ENCODE results near the gene PTGDS.

The PTGDS gene

DNA sequence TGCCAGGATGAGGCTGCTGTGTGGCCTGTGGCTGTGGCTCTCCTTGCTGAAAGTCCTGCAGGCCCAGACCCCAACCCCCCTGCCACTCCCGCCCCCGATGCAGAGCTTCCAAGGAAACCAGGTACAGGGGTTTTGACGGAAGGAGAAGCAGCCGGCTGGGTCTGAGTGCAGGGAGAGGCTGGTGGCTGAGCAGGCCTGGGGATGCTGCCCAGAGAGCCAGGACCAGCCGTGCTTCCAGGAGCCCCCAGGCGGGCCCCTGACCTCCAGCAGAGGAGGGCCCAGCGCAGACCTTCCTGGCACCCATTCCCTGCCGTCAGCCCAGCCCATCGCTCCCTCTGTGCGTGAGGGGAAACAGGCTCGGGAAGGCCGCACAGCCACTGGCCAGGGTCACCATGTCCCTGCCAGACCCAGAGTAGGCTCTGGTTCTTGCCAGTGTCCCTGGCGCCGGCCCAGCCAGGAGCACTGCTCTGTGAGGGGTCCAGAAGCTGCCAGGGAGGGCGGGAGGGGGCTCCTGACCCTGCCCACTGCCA is 24.9 kb upstream of the PTGDS start:
- Mint-ChIP-seq H3K27ac (no peak overlapping the region), H3K9me3 (peaks cover 5% of the 10 kb centered on the region), H3K36me3 (peaks cover 2% of the 10 kb centered on the region), H3K27me3 (no peaks in the 10 kb centered on the region), H3K4me3 (no peak overlapping the region), H3K4me1 (no peaks in the 10 kb centered on the region)

DNA sequence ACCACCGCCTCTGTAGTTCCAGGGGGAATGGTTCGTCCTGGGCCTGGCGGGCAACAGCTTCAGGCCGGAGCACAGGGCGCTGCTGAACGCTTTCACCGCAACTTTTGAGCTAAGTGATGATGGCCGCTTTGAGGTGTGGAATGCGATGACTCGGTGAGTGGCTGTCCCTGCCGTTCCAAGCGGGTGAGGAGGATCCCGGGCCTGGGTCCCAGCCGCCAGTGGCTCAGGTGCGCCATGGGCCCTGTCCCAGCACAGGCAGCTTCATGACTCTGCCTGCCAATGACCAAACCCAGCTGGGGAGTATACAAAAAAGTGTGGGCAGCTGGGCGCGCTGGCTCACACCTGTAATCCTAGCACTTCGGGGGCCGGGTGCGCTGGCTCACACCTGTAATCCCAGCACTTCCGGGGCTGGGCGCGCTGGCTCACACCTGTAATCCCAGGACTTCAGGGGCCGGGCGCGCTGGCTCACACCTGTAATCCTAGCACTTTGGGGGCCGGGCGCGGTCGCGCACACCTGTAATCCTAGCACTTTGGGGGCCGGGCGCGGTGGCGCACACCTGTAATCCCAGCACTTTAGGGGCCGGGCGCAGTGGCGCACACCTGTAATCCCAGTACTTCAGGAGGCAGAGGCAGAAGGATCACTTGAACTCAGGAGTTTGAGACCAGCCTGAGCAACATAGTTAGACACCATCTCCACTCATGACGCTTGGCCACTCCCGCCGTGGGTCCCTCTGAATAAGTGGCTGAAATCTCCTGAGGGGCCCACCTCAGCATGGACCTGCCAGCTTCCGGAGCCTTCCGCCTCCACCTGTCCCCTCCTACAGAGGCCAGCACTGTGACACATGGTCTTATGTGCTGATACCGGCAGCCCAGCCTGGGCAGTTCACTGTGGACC is 24.2 kb upstream of the PTGDS start:
- no peaks in the 10 kb centered on the region for H3K27me3 Mint-ChIP-seq
- no peaks in the 10 kb centered on the region for H3K4me1 Mint-ChIP-seq
- no peak overlapping the region for H3K4me3 Mint-ChIP-seq
- H3K9me3 Mint-ChIP-seq: peaks cover 5% of the 10 kb centered on the region
- no peak overlapping the region for H3K27ac Mint-ChIP-seq
- peaks cover 2% of the 10 kb centered on the region for H3K36me3 Mint-ChIP-seq

DNA sequence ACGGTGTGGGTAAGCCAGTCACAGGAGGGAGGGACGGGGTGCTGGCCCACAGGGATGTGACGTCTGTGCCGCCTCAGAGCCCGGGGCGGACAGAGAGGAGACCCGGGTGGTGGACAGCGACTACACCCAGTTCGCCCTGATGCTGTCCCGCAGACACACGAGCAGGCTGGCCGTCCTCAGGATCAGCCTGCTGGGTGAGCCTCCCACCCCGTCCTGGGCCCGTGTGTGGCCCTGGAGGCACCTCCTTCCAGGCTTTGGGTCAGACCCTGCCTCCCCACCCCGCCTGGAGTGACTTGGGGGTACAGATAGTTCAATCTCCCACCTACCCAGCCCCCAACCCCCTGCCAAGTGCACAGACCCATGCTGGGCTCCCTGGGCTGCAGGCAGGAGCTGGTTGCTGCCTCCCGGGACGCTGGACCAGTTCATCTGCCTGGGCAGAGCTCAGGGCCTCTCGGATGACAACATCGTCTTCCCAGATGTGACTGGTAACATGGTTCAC is 23.5 kb upstream of the PTGDS start:
- Mint-ChIP-seq H3K36me3 (peaks cover 2% of the 10 kb centered on the region), H3K9me3 (peaks cover 5% of the 10 kb centered on the region), H3K4me1 (no peaks in the 10 kb centered on the region), H3K27ac (no peak overlapping the region), H3K4me3 (no peak overlapping the region), H3K27me3 (no peaks in the 10 kb centered on the region)

GRCh38 chr9:136954270-136955083 is 22.8 kb upstream of the PTGDS start:
- H3K4me3 Mint-ChIP-seq: no peak overlapping the region
- H3K4me1 Mint-ChIP-seq: no peaks in the 10 kb centered on the region
- no peak overlapping the region for H3K27ac Mint-ChIP-seq
- no peaks in the 10 kb centered on the region for H3K27me3 Mint-ChIP-seq
- peaks cover 5% of the 10 kb centered on the region for H3K9me3 Mint-ChIP-seq
- peaks cover 2% of the 10 kb centered on the region for H3K36me3 Mint-ChIP-seq

DNA sequence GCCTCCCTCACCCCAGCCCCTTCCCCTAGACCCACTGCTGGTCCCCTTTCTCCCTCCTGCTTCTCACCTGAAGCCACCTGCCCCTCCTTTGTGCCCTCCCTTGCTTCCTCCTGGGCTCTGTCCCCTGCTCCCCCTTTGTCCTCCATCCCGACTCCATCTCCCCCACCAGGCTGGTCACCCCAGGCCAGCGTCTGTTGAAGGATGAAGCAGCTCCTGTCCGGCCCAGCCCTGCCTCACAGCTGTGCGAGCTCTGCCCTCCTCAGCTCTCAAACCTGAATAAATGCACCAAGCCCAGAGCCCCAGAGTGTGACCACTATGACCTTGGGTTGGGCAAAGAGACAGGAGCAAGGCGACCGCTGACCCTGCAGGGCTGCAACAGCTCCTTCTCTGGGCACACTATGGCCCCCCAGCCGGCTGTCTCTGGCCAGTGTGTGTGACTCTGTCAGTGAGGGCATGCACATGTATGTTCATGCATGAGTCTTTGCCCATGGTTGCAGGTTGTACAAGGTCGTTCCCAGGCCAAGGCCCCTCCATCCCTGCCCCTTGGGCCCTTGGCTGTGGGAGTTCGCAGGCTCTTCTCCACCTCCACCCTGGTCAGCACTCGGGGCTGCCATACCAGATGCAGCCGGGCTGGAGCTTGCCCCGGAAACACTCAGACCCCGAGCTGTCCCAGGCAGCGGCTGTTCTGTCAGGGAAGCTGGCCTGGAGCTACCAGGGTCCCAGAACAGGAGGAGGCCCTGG is 21.9 kb upstream of the PTGDS start:
- peaks cover 2% of the 10 kb centered on the region for H3K36me3 Mint-ChIP-seq

DNA sequence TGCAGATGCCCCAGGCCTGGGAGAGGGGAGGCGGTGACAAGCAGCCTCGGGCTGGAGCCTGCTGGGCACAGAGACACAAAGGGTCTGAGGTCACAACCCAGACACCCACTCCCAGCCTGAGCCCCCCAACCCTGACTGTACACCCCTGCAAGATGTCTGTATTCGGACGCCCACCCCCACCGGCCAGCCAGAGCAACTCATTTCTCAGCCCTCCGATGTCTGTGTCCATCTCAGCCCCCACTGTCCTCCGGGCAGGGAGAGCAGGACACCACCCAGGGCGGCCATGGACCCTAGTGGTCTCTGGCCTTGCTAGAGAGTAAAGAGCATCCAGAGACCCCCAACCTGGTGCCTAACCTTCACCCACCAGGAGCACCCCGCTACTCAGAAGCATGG is 21.4 kb upstream of the PTGDS start:
- no peaks in the 10 kb centered on the region for H3K27me3 Mint-ChIP-seq
- no peak overlapping the region for H3K27ac Mint-ChIP-seq
- H3K36me3 Mint-ChIP-seq: peaks cover 2% of the 10 kb centered on the region
- no peak overlapping the region for H3K4me3 Mint-ChIP-seq
- peaks cover 3% of the 10 kb centered on the region for H3K4me1 Mint-ChIP-seq
- H3K9me3 Mint-ChIP-seq: peaks cover 5% of the 10 kb centered on the region

More for the DNA sequence above, 21.9 kb upstream of the PTGDS start:
- Mint-ChIP-seq H3K9me3 (peaks cover 5% of the 10 kb centered on the region), H3K27ac (no peak overlapping the region), H3K4me3 (no peak overlapping the region), H3K27me3 (no peaks in the 10 kb centered on the region), H3K4me1 (peaks cover 3% of the 10 kb centered on the region)

DNA sequence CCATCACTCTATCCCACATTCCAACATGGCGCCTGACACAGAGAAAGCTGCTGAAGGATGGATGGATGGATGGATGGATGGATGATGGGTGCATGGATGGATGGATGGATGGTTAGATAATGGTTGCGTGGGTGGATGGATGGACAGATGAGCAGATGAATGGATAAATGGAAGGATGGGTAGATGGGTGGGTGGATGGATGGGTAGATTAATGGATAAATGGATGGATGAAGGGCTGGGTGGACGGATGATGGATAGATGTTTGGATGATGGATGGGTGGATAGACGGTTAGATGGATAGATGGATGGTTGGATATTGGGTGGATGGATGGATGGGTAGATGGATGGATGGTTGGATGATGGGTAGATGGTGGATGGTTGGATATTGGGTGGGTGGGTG is 20.7 kb upstream of the PTGDS start:
- Mint-ChIP-seq H3K36me3 (peaks cover 2% of the 10 kb centered on the region), H3K27me3 (no peaks in the 10 kb centered on the region), H3K27ac (peak overlapping the region; percentile 71), H3K4me1 (peaks cover 3% of the 10 kb centered on the region), H3K9me3 (peaks cover 5% of the 10 kb centered on the region), H3K4me3 (no peak overlapping the region)

GRCh38 chr9:136957461-136957860 is 19.8 kb upstream of the PTGDS start:
- peaks cover 5% of the 10 kb centered on the region for H3K9me3 Mint-ChIP-seq
- H3K27ac Mint-ChIP-seq: peak overlapping the region; percentile 55
- H3K36me3 Mint-ChIP-seq: peaks cover 2% of the 10 kb centered on the region
- no peaks in the 10 kb centered on the region for H3K27me3 Mint-ChIP-seq
- H3K4me1 Mint-ChIP-seq: peaks cover 3% of the 10 kb centered on the region
- no peak overlapping the region for H3K4me3 Mint-ChIP-seq

GRCh38 chr9:136957901-136958300 is 19.4 kb upstream of the PTGDS start:
- Mint-ChIP-seq H3K27ac (no peak overlapping the region), H3K27me3 (no peaks in the 10 kb centered on the region), H3K4me3 (no peak overlapping the region)

GRCh38 chr9:136958473-136958872 is 18.8 kb upstream of the PTGDS start:
- H3K27me3 Mint-ChIP-seq: no peaks in the 10 kb centered on the region
- H3K4me3 Mint-ChIP-seq: no peak overlapping the region
- peaks cover 2% of the 10 kb centered on the region for H3K36me3 Mint-ChIP-seq
- peaks cover 5% of the 10 kb centered on the region for H3K9me3 Mint-ChIP-seq
- no peak overlapping the region for H3K27ac Mint-ChIP-seq
- H3K4me1 Mint-ChIP-seq: peaks cover 3% of the 10 kb centered on the region

More at GRCh38 chr9:136957901-136958300, 19.4 kb upstream of the PTGDS start:
- H3K9me3 Mint-ChIP-seq: peaks cover 5% of the 10 kb centered on the region
- peaks cover 3% of the 10 kb centered on the region for H3K4me1 Mint-ChIP-seq
- peaks cover 2% of the 10 kb centered on the region for H3K36me3 Mint-ChIP-seq

- Mint-ChIP-seq H3K36me3 (peaks cover 2% of the 10 kb centered on the region), H3K9me3 (peaks cover 5% of the 10 kb centered on the region), H3K27me3 (no peaks in the 10 kb centered on the region), H3K27ac (peak overlapping the region; percentile 30), H3K4me3 (no peak overlapping the region), H3K4me1 (peaks cover 3% of the 10 kb centered on the region)
Observed at GRCh38 chr9:136958898-136959850, 18.1 kb upstream of the PTGDS start.

DNA sequence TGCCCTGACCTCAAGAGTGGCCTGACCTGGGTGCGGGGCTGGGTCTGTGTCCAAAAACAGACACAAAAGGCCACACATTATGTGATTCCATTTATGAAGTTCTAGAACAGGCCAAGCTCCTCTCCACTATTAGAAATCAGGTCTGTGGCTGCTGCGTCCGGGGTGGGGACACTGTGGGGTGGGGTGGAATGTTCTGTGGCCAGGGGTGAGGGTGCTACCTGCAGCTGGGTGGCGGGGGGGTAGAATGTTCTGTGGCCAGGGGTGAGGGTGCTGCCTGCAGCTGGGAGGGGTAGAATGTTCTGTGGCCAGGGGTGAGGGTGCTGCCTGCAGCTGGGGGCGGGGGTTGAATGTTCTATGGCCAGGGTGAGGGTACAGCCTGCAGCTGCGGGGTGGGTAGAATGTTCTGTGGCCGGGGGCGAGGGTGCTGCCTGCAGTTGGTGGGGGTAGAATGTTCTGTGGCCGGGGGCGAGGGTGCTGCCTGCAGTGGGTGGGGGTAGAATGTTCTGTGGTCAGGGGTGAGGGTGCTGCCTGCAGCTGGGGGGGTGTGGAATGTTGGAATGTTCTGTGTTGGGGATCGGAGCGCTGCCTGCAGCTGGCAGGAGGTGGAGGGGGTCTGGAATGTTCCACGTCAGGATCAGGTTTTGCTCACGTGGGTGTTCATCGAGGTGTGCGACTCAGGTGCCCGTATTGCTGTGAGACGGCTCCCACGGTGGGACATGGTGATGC is 16.9 kb upstream of the PTGDS start:
- Mint-ChIP-seq H3K36me3 (peaks cover 2% of the 10 kb centered on the region), H3K27me3 (no peaks in the 10 kb centered on the region), H3K9me3 (peaks cover 5% of the 10 kb centered on the region), H3K4me3 (no peak overlapping the region), H3K27ac (peak overlapping the region; percentile 17), H3K4me1 (peaks cover 11% of the 10 kb centered on the region)

DNA sequence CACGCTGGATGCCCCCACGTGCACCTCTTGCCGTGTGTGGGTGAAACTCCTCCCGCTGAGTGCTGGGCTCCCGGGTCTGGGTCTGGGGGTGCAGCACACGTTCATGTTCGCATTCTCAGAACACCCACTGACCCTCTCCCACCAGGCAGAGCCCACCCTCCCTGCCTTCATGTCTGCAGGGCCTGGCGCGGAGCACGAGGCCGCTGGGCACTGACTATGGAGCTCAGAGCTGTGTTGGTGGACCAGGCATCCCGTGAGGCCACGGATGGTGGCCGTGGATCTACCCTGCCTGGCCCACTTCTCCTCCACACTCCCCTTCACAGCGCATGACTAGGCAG is 16.4 kb upstream of the PTGDS start:
- Mint-ChIP-seq H3K4me3 (no peak overlapping the region), H3K27ac (no peak overlapping the region), H3K27me3 (no peaks in the 10 kb centered on the region), H3K9me3 (peaks cover 5% of the 10 kb centered on the region), H3K36me3 (peaks cover 2% of the 10 kb centered on the region), H3K4me1 (peaks cover 16% of the 10 kb centered on the region)

All from activated naive CD4-positive, alpha-beta T cell treated with anti-CD3 and anti-CD28 coated beads, Interleukin-2, amount 50 U/mL, for 24 hours (primary cell).